Endothelial cell (in vitro differentiated cells): Measurements from ENCODE around the gene LRIG1. TPM values are rescaled to one million over a fixed set of nuclear protein-coding genes. Genes with fewer than 3 reads are reported as not detected.

Source experiments
- DNase-seq: peaks from one replicate; pipeline ENCODE4 v3.0.0; 2021; ENCODE audit warnings: low spot score
- H3K27ac Mint-ChIP-seq: one replicate; pipeline ENCODE4 v1.8.0; 2021; ENCODE audit warnings: mixed read lengths, inconsistent platforms; ENCODE audit not compliant: unreplicated experiment
- H3K27me3 Mint-ChIP-seq: one replicate; pipeline ENCODE4 v1.8.0; 2021; ENCODE audit warnings: mild to moderate bottlenecking, moderate library complexity, mixed read lengths, inconsistent platforms; ENCODE audit not compliant: unreplicated experiment
- H3K36me3 Mint-ChIP-seq: one replicate; pipeline ENCODE4 v1.8.0; 2021; ENCODE audit warnings: mild to moderate bottlenecking, low read depth, mixed read lengths, inconsistent platforms; ENCODE audit not compliant: unreplicated experiment
- H3K4me1 Mint-ChIP-seq: one replicate; pipeline ENCODE4 v1.8.0; 2021; ENCODE audit warnings: mild to moderate bottlenecking, mixed read lengths, inconsistent platforms; ENCODE audit not compliant: unreplicated experiment
- H3K4me3 Mint-ChIP-seq: one replicate; pipeline ENCODE4 v1.8.0; 2021; ENCODE audit warnings: mild to moderate bottlenecking, mixed read lengths, inconsistent platforms; ENCODE audit not compliant: unreplicated experiment
- H3K9me3 Mint-ChIP-seq: one replicate; pipeline ENCODE4 v1.8.0; 2021; ENCODE audit warnings: mixed read lengths, inconsistent platforms; ENCODE audit not compliant: unreplicated experiment
- CTCF ChIP-seq: fragments of 200-600 bp; sonication (generic); IDR thresholded peaks from one replicate; pipeline ENCODE4 v1.5.0; 2021; ENCODE audit warnings: antibody characterized with exemption; ENCODE audit not compliant: unreplicated experiment
- total RNA-seq: library from RNA; stranded (reverse); fragmentation: NEBNext Ultra II Directional; extraction: Animal tissue kit (Norgen Biotek cat#: 25700); gene quantifications from one replicate; pipeline ENCODE4 v1.2.1, GENCODE V29; 2021; ENCODE audit not compliant: unreplicated experiment

The LRIG1 gene
- total RNA-seq, 1 donor from 2014 or later, result 25.1 TPM

GRCh38 chr3:66453651-66454463 lies 47.0 kb downstream of the LRIG1 start:
- Mint-ChIP-seq H3K4me1 (peaks cover 16% of the 10 kb centered on the region), H3K27me3 (no peaks in the 10 kb centered on the region), H3K27ac (no peak overlapping the region), H3K4me3 (no peak overlapping the region), H3K9me3 (no peaks in the 10 kb centered on the region), H3K36me3 (peaks cover 5% of the 10 kb centered on the region)
- no peak for TF ChIP-seq CTCF
- no peak for DNase-seq

GRCh38 chr3:66452303-66453011 lies 48.4 kb downstream of the LRIG1 start:
- Mint-ChIP-seq H3K4me3 (no peak overlapping the region), H3K9me3 (no peaks in the 10 kb centered on the region), H3K27ac (no peak overlapping the region), H3K36me3 (peaks cover 3% of the 10 kb centered on the region), H3K4me1 (peaks cover 16% of the 10 kb centered on the region), H3K27me3 (no peaks in the 10 kb centered on the region)
- no peak for TF ChIP-seq CTCF
- DNase-seq, result no peak

GRCh38 chr3:66451766-66452165 lies 49.1 kb downstream of the LRIG1 start:
- Mint-ChIP-seq H3K4me1 (peaks cover 16% of the 10 kb centered on the region), H3K27ac (no peak overlapping the region), H3K9me3 (no peaks in the 10 kb centered on the region), H3K36me3 (no peaks in the 10 kb centered on the region), H3K4me3 (no peak overlapping the region), H3K27me3 (no peaks in the 10 kb centered on the region)
- no peak for DNase-seq
- TF ChIP-seq CTCF, result no peak

- DNase-seq, result no peak
- no peaks in the 10 kb centered on the region for H3K9me3 Mint-ChIP-seq
- peaks cover 16% of the 10 kb centered on the region for H3K4me1 Mint-ChIP-seq
- no peaks in the 10 kb centered on the region for H3K36me3 Mint-ChIP-seq
- H3K27me3 Mint-ChIP-seq, result no peaks in the 10 kb centered on the region
- no peak overlapping the region for H3K27ac Mint-ChIP-seq
- TF ChIP-seq CTCF, result no peak
- H3K4me3 Mint-ChIP-seq, result no peak overlapping the region
Observed at GRCh38 chr3:66450390-66451022, 50.3 kb downstream of the LRIG1 start.
